Liver (tissue), 9 donors: Measurements from ENCODE around the gene ATP2B1. TPM values are rescaled to one million over a fixed set of nuclear protein-coding genes. Genes with fewer than 3 reads are reported as not detected.
A peak's percentile ranks its signal among the peaks of the same experiment; 100 is the strongest.
"Not testable (repeated sequence)": the region's sequence is repeated elsewhere in the genome, so short reads cannot be mapped to it uniquely, and the experiment has no call there.

Experiments
- DNase-seq: peaks from one replicate; pipeline ENCODE4 v3.0.0-alpha.2; 2017; ENCODE audit warnings: low spot score
- H3K27ac ChIP-seq, 2 donors: one replicate each; pipeline ENCODE4 v1.7.0; 2013; ENCODE audit warnings: inconsistent platforms in 2 of 2, low read length in 2 of 2, control low read depth in 1 of 2, low read depth in 1 of 2, mild to moderate bottlenecking in 1 of 2
- H3K27me3 ChIP-seq, 4 donors: one replicate each; pipeline versions ENCODE4 v1.6.1 to v1.7.0; 2013; ENCODE audit warnings: low read length in 3 of 4, inconsistent platforms in 1 of 4, mild to moderate bottlenecking in 1 of 4, moderate library complexity in 1 of 4; ENCODE audit not compliant: control insufficient read depth in 4 of 4, insufficient read depth in 4 of 4
- H3K36me3 ChIP-seq, 4 donors: one replicate each; pipeline versions ENCODE4 v1.6.1 to v1.7.0; 2013; ENCODE audit warnings: low read length in 3 of 4, mild to moderate bottlenecking in 3 of 4, low read depth in 1 of 4, moderate library complexity in 1 of 4; ENCODE audit not compliant: control insufficient read depth in 4 of 4, insufficient read depth in 3 of 4
- H3K4me1 ChIP-seq, 4 donors: one replicate each; pipeline versions ENCODE4 v1.6.1 to v1.7.0; 2013; ENCODE audit warnings: low read length in 3 of 4, mild to moderate bottlenecking in 3 of 4, moderate library complexity in 1 of 4; ENCODE audit not compliant: control insufficient read depth in 4 of 4, insufficient read depth in 4 of 4
- H3K4me3 ChIP-seq, 3 donors: one replicate each; pipeline versions ENCODE4 v1.6.1 to v1.7.0; 2013; ENCODE audit warnings: low read length in 3 of 3, control low read depth in 1 of 3, low read depth in 1 of 3, mild to moderate bottlenecking in 1 of 3
- H3K9ac ChIP-seq, 2 donors: one replicate each; pipeline ENCODE4 v1.7.0; 2013; ENCODE audit warnings: low read length in 2 of 2, mild to moderate bottlenecking in 2 of 2, moderate library complexity in 2 of 2, control low read depth in 1 of 2, low read depth in 1 of 2
- H3K9me3 ChIP-seq, 4 donors: one replicate each; pipeline versions ENCODE4 v1.6.1 to v1.7.0; 2013; ENCODE audit warnings: low read length in 3 of 4; ENCODE audit not compliant: control insufficient read depth in 4 of 4
- ATF3 ChIP-seq: IDR thresholded peaks from 2 replicates; pipeline ENCODE4 v1.6.1; 2016; ENCODE audit warnings: antibody characterized with exemption
- EGR1 ChIP-seq, 2 donors: IDR thresholded peaks; 2 replicates each; pipeline ENCODE4 v1.6.1; 2016 to 2018; ENCODE audit warnings: antibody characterized with exemption in 2 of 2, low read depth in 2 of 2
- HNF4A ChIP-seq, 2 donors: conservative IDR thresholded peaks; 2 replicates each; pipeline ENCODE4 v1.6.1; 2016; ENCODE audit warnings: antibody characterized with exemption in 2 of 2, mild to moderate bottlenecking in 2 of 2
- JUND ChIP-seq, 2 donors: IDR thresholded peaks; 2 replicates each; pipeline ENCODE4 v1.6.1; 2016; ENCODE audit warnings: antibody characterized with exemption in 2 of 2
- NR2F2 ChIP-seq: IDR thresholded peaks from 2 replicates; pipeline ENCODE4 v1.6.1; 2016; ENCODE audit warnings: antibody characterized with exemption
- RAD21 ChIP-seq, 2 donors: IDR thresholded peaks; 2 replicates each; pipeline ENCODE4 v1.6.1; 2016; ENCODE audit warnings: antibody characterized with exemption in 2 of 2, mild to moderate bottlenecking in 2 of 2
- ZBTB33 ChIP-seq: IDR thresholded peaks from 2 replicates; pipeline ENCODE4 v1.6.1; 2016; ENCODE audit warnings: antibody characterized with exemption
- WGBS: extraction: QIAGEN DNeasy Blood & Tissue Kit; methylation state at CpG from one replicate; pipeline ENCODE4 v1.1.7; 2013; 5-methylcytosine and 5-hydroxymethylcytosine counted together
- polyA plus RNA-seq, 2 donors: library from polyadenylated mRNA; stranded (reverse) in 1 of 2; unstranded in 1 of 2; fragments of 200-250 nt in 1 of 2; fragments of >200 nt in 1 of 2; fragmentation: Nextera tagmentation in 1 of 2; extraction: Ambion mirVana in 1 of 2; gene quantifications; one replicate each; pipeline versions ENCODE4 v1.2.1 to v1.2.3, GENCODE V29; 2013 to 2015
- total RNA-seq, 2 donors: library from RNA; depleted of rRNA; stranded (reverse); fragments of >200 nt; gene quantifications; one replicate each; pipeline ENCODE4 v1.2.3, GENCODE V29; 2014
- TF ChIP-seq, protein P1 (sequence below): fragments of 150-350 bp; IDR thresholded peaks from 2 replicates; pipeline ENCODE4 v1.5.1; 2017; ENCODE audit warnings: improper control_type of control experiment, low read depth, low read length; ENCODE audit not compliant: missing input control
- donor health status: healthy.
- donor health status: healthy.
- donor health status: healthy.
- donor health status: healthy.
- donor health status: healthy.

ATP2B1 gene
- total RNA-seq: 10 to 100 TPM; 26.0 to 41.1 TPM
- polyA plus RNA-seq: 10 to 100 TPM in 1 of 2 donors, 1 to 10 TPM in 1; 7.3 to 19.6 TPM

- no peaks in the 10 kb centered on the region for H3K27me3 ChIP-seq
- TF ChIP-seq NR2F2 (no peak), RAD21 (IDR thresholded peaks at IDR 0.05) (peak in 1 of 2 donors; percentile 39)
- H3K9me3 ChIP-seq: no peaks in the 10 kb centered on the region
- H3K27ac ChIP-seq: peak within 1 kb of the TSS; percentile 80 to 95
- DNase-seq: peak; percentile 88
- peak within 1 kb of the TSS; percentile 67 to 77 for H3K9ac ChIP-seq
- H3K36me3 ChIP-seq: no peaks in the 10 kb centered on the region
- WGBS: under 1% methylated on average over 84 of the region's 84 CpGs
- H3K4me3 ChIP-seq: peak within 1 kb of the TSS; percentile 84 to 98 (median 87)
- H3K4me1 ChIP-seq: peaks cover 0 to 16% (median 7%) of the 10 kb centered on the region in 4 donors
Measured at GRCh38 chr12:89708565-89709156, at the start of gene ATP2B1. TSS of gene ATP2B1 (minus strand) at chr12:89708838. CDS start at chr12:89655886, 52,952 bp downstream.

- not testable (repeated sequence) for DNase-seq, H3K4me3 ChIP-seq, H3K27ac ChIP-seq, H3K36me3 ChIP-seq, H3K4me1 ChIP-seq, H3K27me3 ChIP-seq, H3K9me3 ChIP-seq, H3K9ac ChIP-seq
- 83% methylated on average over 1 of the region's 1 CpG for WGBS
Measured at GRCh38 chr12:89757987-89758386, 49.3 kb upstream of the ATP2B1 start.

- peak; percentile 90 to 95 for TF ChIP-seq JUND (IDR thresholded peaks at IDR 0.05)
- peak; percentile 18 to 27 for TF ChIP-seq EGR1 (IDR thresholded peaks at IDR 0.05; ENCODE audit: low read depth in 2 of 2)
- TF ChIP-seq ZBTB33: no peak
- TF ChIP-seq HNF4A (conservative IDR thresholded peaks at IDR 0.05): no peak
- no peak for TF ChIP-seq ATF3
- TF ChIP-seq, protein P1, sequence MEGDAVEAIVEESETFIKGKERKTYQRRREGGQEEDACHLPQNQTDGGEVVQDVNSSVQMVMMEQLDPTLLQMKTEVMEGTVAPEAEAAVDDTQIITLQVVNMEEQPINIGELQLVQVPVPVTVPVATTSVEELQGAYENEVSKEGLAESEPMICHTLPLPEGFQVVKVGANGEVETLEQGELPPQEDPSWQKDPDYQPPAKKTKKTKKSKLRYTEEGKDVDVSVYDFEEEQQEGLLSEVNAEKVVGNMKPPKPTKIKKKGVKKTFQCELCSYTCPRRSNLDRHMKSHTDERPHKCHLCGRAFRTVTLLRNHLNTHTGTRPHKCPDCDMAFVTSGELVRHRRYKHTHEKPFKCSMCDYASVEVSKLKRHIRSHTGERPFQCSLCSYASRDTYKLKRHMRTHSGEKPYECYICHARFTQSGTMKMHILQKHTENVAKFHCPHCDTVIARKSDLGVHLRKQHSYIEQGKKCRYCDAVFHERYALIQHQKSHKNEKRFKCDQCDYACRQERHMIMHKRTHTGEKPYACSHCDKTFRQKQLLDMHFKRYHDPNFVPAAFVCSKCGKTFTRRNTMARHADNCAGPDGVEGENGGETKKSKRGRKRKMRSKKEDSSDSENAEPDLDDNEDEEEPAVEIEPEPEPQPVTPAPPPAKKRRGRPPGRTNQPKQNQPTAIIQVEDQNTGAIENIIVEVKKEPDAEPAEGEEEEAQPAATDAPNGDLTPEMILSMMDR: no peak
- peak overlapping the region; percentile 54 to 56 for H3K27ac ChIP-seq
- 77% methylated on average over 5 of the region's 5 CpGs for WGBS
- no peak overlapping the region for H3K4me3 ChIP-seq
- no peaks in the 10 kb centered on the region for H3K9me3 ChIP-seq
- no peak overlapping the region for H3K9ac ChIP-seq
- DNase-seq: no peak
- H3K4me1 ChIP-seq: no peaks in the 10 kb centered on the region
- H3K27me3 ChIP-seq: no peaks in the 10 kb centered on the region
- H3K36me3 ChIP-seq: no peaks in the 10 kb centered on the region
Measured at GRCh38 chr12:89756585-89757398, 48.2 kb upstream of the ATP2B1 start.
